Loucy (cell line): ENCODE results near the gene GSK3B.

Experiments
- EZH2phosphoT487 ChIP-seq: fragments of 200-600 bp; IDR thresholded peaks from 2 replicates; pipeline ENCODE4 v1.6.1; 2018; ENCODE audit warnings: antibody characterized with exemption, mild to moderate bottlenecking, moderate library complexity, borderline replicate concordance
- TF ChIP-seq, protein P1 (sequence below): fragments of 200-600 bp; sonication (generic); conservative IDR thresholded peaks from 2 replicates; pipeline ENCODE4 v1.5.1; 2014; ENCODE audit warnings: mild to moderate bottlenecking, antibody characterized with exemption, low read length

DNA sequence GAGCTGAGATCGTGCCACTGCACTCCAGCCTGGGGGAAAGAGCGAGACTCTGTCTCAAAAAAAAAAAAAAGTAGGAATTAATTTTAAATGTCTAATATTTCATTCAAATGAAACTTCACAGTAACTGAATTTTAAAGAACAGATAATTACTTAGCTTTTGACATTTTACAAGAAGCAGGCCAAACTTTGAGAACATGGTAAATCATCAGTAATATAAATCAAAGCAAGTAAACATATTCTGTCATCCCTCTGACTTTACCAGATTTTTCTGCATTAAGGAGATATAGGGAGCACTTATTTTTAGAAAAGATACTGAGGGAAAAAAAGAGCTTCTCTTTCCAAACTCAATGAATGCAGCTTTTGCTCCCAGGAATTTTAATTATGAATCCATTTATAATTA lies 275.3 kb downstream of the GSK3B start:
- TF ChIP-seq, protein P1, sequence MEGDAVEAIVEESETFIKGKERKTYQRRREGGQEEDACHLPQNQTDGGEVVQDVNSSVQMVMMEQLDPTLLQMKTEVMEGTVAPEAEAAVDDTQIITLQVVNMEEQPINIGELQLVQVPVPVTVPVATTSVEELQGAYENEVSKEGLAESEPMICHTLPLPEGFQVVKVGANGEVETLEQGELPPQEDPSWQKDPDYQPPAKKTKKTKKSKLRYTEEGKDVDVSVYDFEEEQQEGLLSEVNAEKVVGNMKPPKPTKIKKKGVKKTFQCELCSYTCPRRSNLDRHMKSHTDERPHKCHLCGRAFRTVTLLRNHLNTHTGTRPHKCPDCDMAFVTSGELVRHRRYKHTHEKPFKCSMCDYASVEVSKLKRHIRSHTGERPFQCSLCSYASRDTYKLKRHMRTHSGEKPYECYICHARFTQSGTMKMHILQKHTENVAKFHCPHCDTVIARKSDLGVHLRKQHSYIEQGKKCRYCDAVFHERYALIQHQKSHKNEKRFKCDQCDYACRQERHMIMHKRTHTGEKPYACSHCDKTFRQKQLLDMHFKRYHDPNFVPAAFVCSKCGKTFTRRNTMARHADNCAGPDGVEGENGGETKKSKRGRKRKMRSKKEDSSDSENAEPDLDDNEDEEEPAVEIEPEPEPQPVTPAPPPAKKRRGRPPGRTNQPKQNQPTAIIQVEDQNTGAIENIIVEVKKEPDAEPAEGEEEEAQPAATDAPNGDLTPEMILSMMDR = no peak
- no peak for TF ChIP-seq EZH2phosphoT487
